H9 (cell line): Measurements from ENCODE around the gene DUSP28. TPM values are rescaled to one million over a fixed set of nuclear protein-coding genes. Genes with fewer than 3 reads are reported as not detected.

Experiments used
- DNase-seq: peaks from one replicate; pipeline ENCODE4 v3.0.0-alpha.2; 2017
- H2AFZ ChIP-seq: one replicate; pipeline ENCODE4 v1.6.1; 2013; ENCODE audit warnings: mild to moderate bottlenecking, low read length, control low read depth, moderate library complexity
- H2AK5ac ChIP-seq: 2 replicates; pipeline ENCODE4 v1.6.1; 2013; ENCODE audit warnings: low read length, control low read depth, mixed read lengths; ENCODE audit not compliant: insufficient read length
- H2BK120ac ChIP-seq: one replicate; pipeline ENCODE4 v1.6.1; 2013; ENCODE audit warnings: low read depth, mild to moderate bottlenecking, low read length, control low read depth, inconsistent platforms; ENCODE audit not compliant: poor library complexity, severe bottlenecking
- H2BK12ac ChIP-seq: 2 replicates; pipeline ENCODE4 v1.6.1; 2013; ENCODE audit warnings: low read length, control low read depth, mixed read lengths, low read depth; ENCODE audit not compliant: insufficient read length
- H2BK15ac ChIP-seq: 2 replicates; pipeline ENCODE4 v1.6.1; 2013; ENCODE audit warnings: low read depth, low read length, control low read depth
- H2BK20ac ChIP-seq: one replicate; pipeline ENCODE4 v1.6.1; 2013; ENCODE audit warnings: low read depth, mild to moderate bottlenecking, low read length, control low read depth, inconsistent platforms; ENCODE audit not compliant: poor library complexity, severe bottlenecking
- H2BK5ac ChIP-seq: 2 replicates; pipeline ENCODE4 v1.6.1; 2013; ENCODE audit warnings: low read length, control low read depth, mixed read lengths; ENCODE audit not compliant: insufficient read length
- H3K14ac ChIP-seq: 2 replicates; pipeline ENCODE4 v1.6.1; 2013; ENCODE audit warnings: low read length, control low read depth; ENCODE audit not compliant: insufficient read depth
- H3K18ac ChIP-seq: 2 replicates; pipeline ENCODE4 v1.6.1; 2013; ENCODE audit warnings: low read depth, mild to moderate bottlenecking, mixed read lengths, low read length, control low read depth; ENCODE audit not compliant: insufficient read length
- H3K23ac ChIP-seq: 2 replicates; pipeline ENCODE4 v1.6.1; 2013; ENCODE audit warnings: low read length, control low read depth, mixed read lengths, low read depth; ENCODE audit not compliant: insufficient read length
- H3K23me2 ChIP-seq: 2 replicates; pipeline ENCODE4 v1.6.1; 2013; ENCODE audit warnings: low read depth, mild to moderate bottlenecking, mixed read lengths, low read length, control low read depth; ENCODE audit not compliant: insufficient read length, poor library complexity, severe bottlenecking
- H3K27ac ChIP-seq: 2 replicates; pipeline ENCODE4 v1.5.1; 2013; ENCODE audit warnings: low read length, control low read depth, mixed read lengths, low read depth; ENCODE audit not compliant: insufficient read length
- H3K27me3 ChIP-seq: 2 replicates; pipeline ENCODE4 v1.6.1; 2013; ENCODE audit warnings: low read length, control low read depth, inconsistent platforms; ENCODE audit not compliant: insufficient read depth
- H3K4ac ChIP-seq: 2 replicates; pipeline ENCODE4 v1.6.1; 2013; ENCODE audit warnings: low read depth, mild to moderate bottlenecking, control low read depth, inconsistent platforms, low read length, moderate library complexity
- H3K4me1 ChIP-seq: 2 replicates; pipeline ENCODE4 v1.6.1; 2013; ENCODE audit warnings: low read length, control low read depth, inconsistent platforms; ENCODE audit not compliant: insufficient read depth
- H3K4me2 ChIP-seq: 2 replicates; pipeline ENCODE4 v1.6.1; 2013; ENCODE audit warnings: low read length, control low read depth, mixed read lengths; ENCODE audit not compliant: insufficient read length, insufficient read depth
- H3K56ac ChIP-seq: 2 replicates; pipeline ENCODE4 v1.6.1; 2013; ENCODE audit warnings: low read depth, mild to moderate bottlenecking, mixed read lengths, low read length, control low read depth; ENCODE audit not compliant: insufficient read length
- H3K79me1 ChIP-seq: 2 replicates; pipeline ENCODE4 v1.6.1; 2013; ENCODE audit warnings: low read depth, mild to moderate bottlenecking, moderate library complexity, low read length, control low read depth, inconsistent platforms; ENCODE audit not compliant: insufficient read depth, poor library complexity, severe bottlenecking
- H3K79me2 ChIP-seq: 2 replicates; pipeline ENCODE4 v1.6.1; 2013; ENCODE audit warnings: low read length, control low read depth, inconsistent platforms; ENCODE audit not compliant: insufficient read depth
- H3K9ac ChIP-seq: 2 replicates; pipeline ENCODE4 v1.6.1; 2013; ENCODE audit warnings: low read length, control low read depth, mixed read lengths; ENCODE audit not compliant: insufficient read length; ENCODE audit errors: extremely low read depth
- H3K9me3 ChIP-seq: one replicate; pipeline ENCODE4 v1.6.1; 2013; ENCODE audit warnings: low read depth, low read length, inconsistent platforms; ENCODE audit not compliant: control insufficient read depth
- H3T11ph ChIP-seq: one replicate; pipeline ENCODE4 v1.6.1; 2013; ENCODE audit warnings: mild to moderate bottlenecking, low read length, control low read depth, inconsistent platforms
- H4K20me1 ChIP-seq: one replicate; pipeline ENCODE4 v1.6.1; 2013; ENCODE audit not compliant: control insufficient read depth, insufficient read length, insufficient read depth
- H4K5ac ChIP-seq: 2 replicates; pipeline ENCODE4 v1.6.1; 2013; ENCODE audit warnings: low read depth, mild to moderate bottlenecking, mixed read lengths, low read length, control low read depth; ENCODE audit not compliant: insufficient read length
- H4K8ac ChIP-seq: replicated peaks from 2 replicates; pipeline ENCODE4 v1.6.1; 2013; ENCODE audit warnings: low read length, control low read depth, mixed read lengths, low read depth; ENCODE audit not compliant: insufficient read length
- H4K91ac ChIP-seq: 2 replicates; pipeline ENCODE4 v1.6.1; 2013; ENCODE audit warnings: low read depth, mild to moderate bottlenecking, moderate library complexity, mixed read lengths, low read length, control low read depth; ENCODE audit not compliant: insufficient read length
- H3K27ac Mint-ChIP-seq, 3 experiments: 2 replicates in 2 of 3; 3 replicates in 1 of 3; pipeline ENCODE4 v1.8.0; 2020 to 2021; ENCODE audit warnings: mixed read lengths in 3 of 3, mild to moderate bottlenecking in 1 of 3, moderate library complexity in 1 of 3
- H3K27me3 Mint-ChIP-seq: 2 replicates; pipeline ENCODE4 v1.8.0; 2021; ENCODE audit warnings: low read depth, mild to moderate bottlenecking, moderate library complexity, mixed read lengths
- H3K36me3 Mint-ChIP-seq, 3 experiments: 2 replicates in 2 of 3; 3 replicates in 1 of 3; pipeline ENCODE4 v1.8.0; 2020 to 2021; ENCODE audit warnings: low read depth in 3 of 3, mixed read lengths in 3 of 3; ENCODE audit not compliant: insufficient read depth in 1 of 3
- H3K4me1 Mint-ChIP-seq, 2 experiments: 2 replicates each; pipeline ENCODE4 v1.8.0; 2020; ENCODE audit warnings: mixed read lengths in 2 of 2
- H3K4me3 Mint-ChIP-seq, 2 experiments: 2 replicates in 1 of 2; 3 replicates in 1 of 2; pipeline ENCODE4 v1.8.0; 2020 to 2021; ENCODE audit warnings: mild to moderate bottlenecking in 2 of 2, mixed read lengths in 2 of 2, moderate library complexity in 1 of 2
- H3K9me3 Mint-ChIP-seq, 2 experiments: 2 replicates in 1 of 2; 3 replicates in 1 of 2; pipeline ENCODE4 v1.8.0; 2020; ENCODE audit warnings: mild to moderate bottlenecking in 2 of 2, mixed read lengths in 2 of 2, moderate library complexity in 1 of 2
- WGBS: extraction: QIAGEN DNeasy Blood & Tissue Kit; methylation state at CpG from one replicate; pipeline ENCODE4 v1.1.7; 2013; ENCODE audit warnings: missing lambda C conversion rate, low lambda C conversion rate, mixed read lengths; ENCODE audit not compliant: insufficient read length; ENCODE audit errors: extremely low coverage; 5-methylcytosine and 5-hydroxymethylcytosine counted together
- total RNA-seq: library from RNA; stranded (reverse); gene quantifications from 2 replicates; pipeline ENCODE4 v1.2.1, GENCODE V29; 2021
- TF ChIP-seq, protein P1 (sequence below): fragments of 200-600 bp; sonication (generic); conservative IDR thresholded peaks from 3 replicates; pipeline ENCODE4 v1.8.0; 2021; ENCODE audit warnings: antibody characterized with exemption, mild to moderate bottlenecking

DUSP28 gene
- total RNA-seq, 1 experiment from 2014 or later, result 1.6 TPM

DNA sequence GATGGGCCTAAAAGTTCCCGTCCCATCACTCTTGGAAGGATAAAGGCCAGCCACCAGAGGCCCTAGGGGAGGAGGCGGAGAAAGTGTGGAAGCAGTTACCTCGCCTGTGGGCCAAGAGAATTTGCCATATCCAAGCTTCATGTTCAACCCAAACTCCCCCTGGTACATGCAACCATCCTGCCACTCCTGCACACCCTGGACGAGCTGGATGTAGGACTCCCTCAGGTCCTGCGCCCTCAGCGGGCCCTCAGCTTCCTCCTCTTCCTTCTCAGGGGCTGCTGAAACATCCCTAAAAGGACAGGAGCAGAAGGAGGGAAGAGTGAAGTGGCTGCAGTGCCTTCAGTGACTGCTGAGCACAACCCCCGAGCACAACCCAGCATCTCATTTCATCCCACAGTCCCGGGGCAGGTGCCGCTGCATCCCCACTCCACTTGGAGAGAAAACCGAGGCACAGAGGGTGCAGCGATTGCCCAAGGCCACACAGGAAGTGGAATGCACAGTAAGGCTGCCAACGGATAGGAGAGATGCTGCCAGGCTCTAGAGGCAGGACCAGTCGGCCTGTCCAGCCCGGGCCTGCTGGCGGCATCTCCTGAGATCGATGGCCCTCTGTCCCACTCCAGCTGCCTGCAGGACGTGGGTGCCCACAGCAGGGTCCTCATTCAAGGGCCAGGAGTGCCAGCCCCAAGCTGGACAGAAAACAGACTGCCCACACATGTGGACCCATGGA, 5.2 kb upstream of the DUSP28 start:
- no peak overlapping the region for H3K9ac ChIP-seq
- H3K4me1 ChIP-seq, result no peaks in the 10 kb centered on the region
- Mint-ChIP-seq H3K27ac (no peak overlapping the region), H3K9me3 (peaks cover 16 to 17% of the 10 kb centered on the region in 2 experiments), H3K4me1 (peaks cover 11 to 15% of the 10 kb centered on the region in 2 experiments), H3K4me3 (no peak overlapping the region), H3K27me3 (peaks cover 20% of the 10 kb centered on the region), H3K36me3 (peaks cover 20 to 23% (median 21%) of the 10 kb centered on the region in 3 experiments)
- no peak overlapping the region for H3K27ac ChIP-seq
- no peak for DNase-seq
- no peak overlapping the region for H2BK20ac ChIP-seq
- H2AK5ac ChIP-seq, result no peak overlapping the region
- H2BK15ac ChIP-seq, result no peak overlapping the region
- H3K79me2 ChIP-seq, result no peaks in the 10 kb centered on the region
- no peak overlapping the region for H3K18ac ChIP-seq
- TF ChIP-seq, protein P1, sequence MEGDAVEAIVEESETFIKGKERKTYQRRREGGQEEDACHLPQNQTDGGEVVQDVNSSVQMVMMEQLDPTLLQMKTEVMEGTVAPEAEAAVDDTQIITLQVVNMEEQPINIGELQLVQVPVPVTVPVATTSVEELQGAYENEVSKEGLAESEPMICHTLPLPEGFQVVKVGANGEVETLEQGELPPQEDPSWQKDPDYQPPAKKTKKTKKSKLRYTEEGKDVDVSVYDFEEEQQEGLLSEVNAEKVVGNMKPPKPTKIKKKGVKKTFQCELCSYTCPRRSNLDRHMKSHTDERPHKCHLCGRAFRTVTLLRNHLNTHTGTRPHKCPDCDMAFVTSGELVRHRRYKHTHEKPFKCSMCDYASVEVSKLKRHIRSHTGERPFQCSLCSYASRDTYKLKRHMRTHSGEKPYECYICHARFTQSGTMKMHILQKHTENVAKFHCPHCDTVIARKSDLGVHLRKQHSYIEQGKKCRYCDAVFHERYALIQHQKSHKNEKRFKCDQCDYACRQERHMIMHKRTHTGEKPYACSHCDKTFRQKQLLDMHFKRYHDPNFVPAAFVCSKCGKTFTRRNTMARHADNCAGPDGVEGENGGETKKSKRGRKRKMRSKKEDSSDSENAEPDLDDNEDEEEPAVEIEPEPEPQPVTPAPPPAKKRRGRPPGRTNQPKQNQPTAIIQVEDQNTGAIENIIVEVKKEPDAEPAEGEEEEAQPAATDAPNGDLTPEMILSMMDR, result no peak
- peaks cover 12% of the 10 kb centered on the region for H3K9me3 ChIP-seq
- no peaks in the 10 kb centered on the region for H4K20me1 ChIP-seq
- no peak overlapping the region for H3K56ac ChIP-seq
- no peak overlapping the region for H3K4me2 ChIP-seq
- H3K23ac ChIP-seq, result no peak overlapping the region
- no peak overlapping the region for H4K5ac ChIP-seq
- H2BK120ac ChIP-seq, result no peak overlapping the region
- no peak overlapping the region for H2BK5ac ChIP-seq
- no peak overlapping the region for H4K8ac ChIP-seq
- H3T11ph ChIP-seq, result no peak overlapping the region
- H4K91ac ChIP-seq, result no peak overlapping the region
- no peaks in the 10 kb centered on the region for H3K79me1 ChIP-seq
- peaks cover 5% of the 10 kb centered on the region; the same call in 1 of the 2 replicates for H3K27me3 ChIP-seq
- H3K14ac ChIP-seq, result no peak overlapping the region; the same call in 1 of the 2 replicates
- no peak overlapping the region for H2AFZ ChIP-seq
- H3K23me2 ChIP-seq, result peaks cover under 1% of the 10 kb centered on the region
- no peak overlapping the region for H2BK12ac ChIP-seq
- H3K4ac ChIP-seq, result no peak overlapping the region
- no CpG with 5 or more reads among the region's 17 CpGs for WGBS
